Measurements from ENCODE around the gene EID1. TPM values are rescaled to one million over a fixed set of nuclear protein-coding genes. Genes with fewer than 3 reads are reported as not detected.

EID1 gene
- total RNA-seq, 4 donors from 2014 or later, result 57.6 to 88.6 (median 84.7) TPM

DNA sequence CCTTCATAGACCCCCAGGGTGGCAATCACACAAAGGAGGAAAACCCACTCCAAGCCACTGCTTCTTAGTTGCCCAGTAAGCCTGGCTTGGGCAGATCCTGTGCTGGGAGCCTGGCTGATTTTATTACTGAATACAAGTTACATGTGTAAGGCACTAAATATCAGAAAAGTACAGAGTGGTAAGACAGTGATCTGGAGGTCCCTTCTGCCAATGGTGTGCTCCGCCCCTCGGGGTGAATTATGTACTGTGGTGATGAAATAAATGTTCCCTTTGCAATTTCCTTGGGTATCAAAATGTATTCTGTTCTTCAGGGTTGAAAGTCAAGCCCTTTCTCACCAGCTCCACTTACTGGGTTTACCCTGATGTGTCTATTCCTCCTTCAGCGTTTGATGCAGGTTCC is 38.8 kb downstream of the EID1 start:
- Histone ChIP-seq H3K27me3 (no peaks in the 10 kb centered on the region), H3K27ac (no peak overlapping the region), H3K4me1 (no peaks in the 10 kb centered on the region), H3K4me3 (no peak overlapping the region), H3K9me3 (no peaks in the 10 kb centered on the region), H3K36me3 (no peaks in the 10 kb centered on the region)
- no peak for TF ChIP-seq POLR2A (IDR thresholded peaks at IDR 0.05)
- TF ChIP-seq POLR2AphosphoS5 (IDR thresholded peaks at IDR 0.05), result no peak
- TF ChIP-seq, protein P1, sequence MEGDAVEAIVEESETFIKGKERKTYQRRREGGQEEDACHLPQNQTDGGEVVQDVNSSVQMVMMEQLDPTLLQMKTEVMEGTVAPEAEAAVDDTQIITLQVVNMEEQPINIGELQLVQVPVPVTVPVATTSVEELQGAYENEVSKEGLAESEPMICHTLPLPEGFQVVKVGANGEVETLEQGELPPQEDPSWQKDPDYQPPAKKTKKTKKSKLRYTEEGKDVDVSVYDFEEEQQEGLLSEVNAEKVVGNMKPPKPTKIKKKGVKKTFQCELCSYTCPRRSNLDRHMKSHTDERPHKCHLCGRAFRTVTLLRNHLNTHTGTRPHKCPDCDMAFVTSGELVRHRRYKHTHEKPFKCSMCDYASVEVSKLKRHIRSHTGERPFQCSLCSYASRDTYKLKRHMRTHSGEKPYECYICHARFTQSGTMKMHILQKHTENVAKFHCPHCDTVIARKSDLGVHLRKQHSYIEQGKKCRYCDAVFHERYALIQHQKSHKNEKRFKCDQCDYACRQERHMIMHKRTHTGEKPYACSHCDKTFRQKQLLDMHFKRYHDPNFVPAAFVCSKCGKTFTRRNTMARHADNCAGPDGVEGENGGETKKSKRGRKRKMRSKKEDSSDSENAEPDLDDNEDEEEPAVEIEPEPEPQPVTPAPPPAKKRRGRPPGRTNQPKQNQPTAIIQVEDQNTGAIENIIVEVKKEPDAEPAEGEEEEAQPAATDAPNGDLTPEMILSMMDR (IDR thresholded peaks at IDR 0.05), result no peak
- TF ChIP-seq EP300 (IDR thresholded peaks at IDR 0.05), result no peak
- DNase-seq (ENCODE audit: low spot score in 2 of 2), result no peak
- WGBS, result 56% methylated on average over 3 of the region's 3 CpGs

DNA sequence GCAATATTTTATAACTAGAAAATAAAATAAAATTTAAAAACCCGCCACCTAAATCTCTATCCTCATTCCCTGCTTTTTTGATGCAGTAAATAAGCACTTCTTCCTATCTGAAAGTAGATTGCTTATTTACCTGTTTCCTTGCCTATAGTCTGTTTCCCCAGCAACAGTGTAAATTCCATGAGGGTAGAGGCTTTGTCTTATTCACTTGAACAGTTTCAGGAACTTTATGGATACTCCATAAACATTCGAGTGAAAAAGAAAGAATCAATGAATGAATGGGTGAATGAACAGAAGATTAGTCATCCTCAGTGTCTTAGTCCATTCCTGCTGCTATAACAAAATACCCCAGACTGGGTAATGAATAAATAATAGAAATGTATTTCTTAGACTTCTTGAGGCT is 44.1 kb downstream of the EID1 start:
- WGBS, result 90% methylated on average over 2 of the region's 2 CpGs
- no peaks in the 10 kb centered on the region for H3K27me3 ChIP-seq
- no peaks in the 10 kb centered on the region for H3K9me3 ChIP-seq
- no peak overlapping the region for H3K27ac ChIP-seq
- no peak for DNase-seq (ENCODE audit: low spot score in 2 of 2)
- no peak overlapping the region for H3K4me3 ChIP-seq
- no peaks in the 10 kb centered on the region for H3K36me3 ChIP-seq
- H3K4me1 ChIP-seq, result peaks cover 2% of the 10 kb centered on the region
- TF ChIP-seq, protein P1 (IDR thresholded peaks at IDR 0.05), result no peak
- TF ChIP-seq EP300 (IDR thresholded peaks at IDR 0.05) (no peak), POLR2A (IDR thresholded peaks at IDR 0.05) (no peak), POLR2AphosphoS5 (IDR thresholded peaks at IDR 0.05) (no peak)

DNA sequence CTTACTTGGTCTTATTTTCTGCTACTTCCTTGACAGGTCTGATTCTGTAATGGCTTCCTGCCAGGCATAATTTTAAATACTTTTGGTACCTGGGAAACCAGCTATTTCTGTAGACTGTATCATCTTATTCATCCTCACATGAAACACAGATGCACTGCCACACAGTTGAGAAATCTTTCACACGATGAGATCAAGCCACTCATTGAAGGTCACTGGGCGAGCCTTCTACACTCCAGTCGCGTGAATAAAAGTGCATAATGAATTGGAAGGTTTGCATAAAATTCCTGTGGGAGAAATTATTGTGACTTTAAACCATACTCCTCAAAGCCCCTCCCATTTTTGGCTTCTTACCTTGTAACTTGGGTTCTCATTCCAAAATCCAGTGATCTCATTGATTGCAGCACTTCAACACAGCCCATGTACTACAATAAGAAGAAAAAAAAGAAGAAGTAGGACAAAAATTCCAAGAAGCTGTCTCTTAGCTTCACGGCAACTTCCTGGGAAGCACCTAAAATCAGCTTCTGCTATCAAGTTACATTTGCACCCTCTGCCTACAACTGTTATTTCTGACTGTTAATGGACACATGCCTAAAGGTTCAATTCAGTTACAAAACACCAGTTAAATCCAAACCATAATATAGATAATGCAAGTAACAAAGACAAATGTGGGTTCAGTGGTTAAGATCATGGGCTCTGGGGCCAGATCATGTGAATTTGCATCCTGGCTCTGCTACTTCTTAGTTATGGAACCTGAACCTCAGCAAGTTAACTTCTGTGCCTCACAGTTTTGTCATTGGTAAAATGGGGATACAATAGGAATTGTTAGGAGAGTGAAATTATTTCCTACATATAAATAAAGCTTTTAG is 46.8 kb downstream of the EID1 start:
- Histone ChIP-seq H3K36me3 (no peaks in the 10 kb centered on the region), H3K27me3 (no peaks in the 10 kb centered on the region), H3K4me3 (no peak overlapping the region), H3K9me3 (no peaks in the 10 kb centered on the region), H3K27ac (peak overlapping the region; percentile 48), H3K4me1 (peaks cover 2% of the 10 kb centered on the region)
- no peak for DNase-seq (ENCODE audit: low spot score in 2 of 2)
- 49% methylated on average over 5 of the region's 5 CpGs for WGBS
- TF ChIP-seq, protein P1 (IDR thresholded peaks at IDR 0.05), result no peak
- no peak for TF ChIP-seq EP300 (IDR thresholded peaks at IDR 0.05)
- no peak for TF ChIP-seq POLR2A (IDR thresholded peaks at IDR 0.05)
- no peak for TF ChIP-seq POLR2AphosphoS5 (IDR thresholded peaks at IDR 0.05)

DNA sequence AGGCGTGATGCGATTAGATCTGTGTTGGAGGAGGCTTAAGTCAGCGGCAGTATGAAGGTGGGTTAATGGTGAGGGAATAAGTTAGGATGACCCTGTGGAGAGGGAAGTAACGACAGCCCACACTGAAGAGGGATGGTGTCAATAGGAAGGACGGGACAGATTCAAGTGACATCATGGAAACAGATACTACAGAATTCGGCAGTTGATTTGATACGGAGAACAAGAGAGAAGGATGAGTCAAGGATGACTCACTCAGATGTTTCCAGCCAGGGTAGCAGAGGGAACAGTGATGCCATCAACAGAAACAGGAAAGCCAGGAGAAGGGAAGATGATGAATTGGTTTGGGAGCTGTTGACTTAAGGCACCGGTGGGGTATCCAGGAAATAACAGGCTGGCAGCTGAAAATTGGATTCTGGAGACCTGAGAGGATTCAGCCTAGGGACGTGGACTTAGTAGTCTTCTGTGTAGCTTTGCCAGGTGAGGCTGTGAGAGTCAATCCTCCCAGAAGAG is 47.8 kb downstream of the EID1 start:
- DNase-seq (ENCODE audit: low spot score in 2 of 2), result no peak
- Histone ChIP-seq H3K9me3 (no peaks in the 10 kb centered on the region), H3K4me3 (no peak overlapping the region), H3K27me3 (no peaks in the 10 kb centered on the region), H3K27ac (peak overlapping the region; percentile 1), H3K4me1 (peaks cover 2% of the 10 kb centered on the region), H3K36me3 (no peaks in the 10 kb centered on the region)
- TF ChIP-seq EP300 (IDR thresholded peaks at IDR 0.05) (no peak), POLR2AphosphoS5 (IDR thresholded peaks at IDR 0.05) (no peak), POLR2A (IDR thresholded peaks at IDR 0.05) (no peak)
- TF ChIP-seq, protein P1 (IDR thresholded peaks at IDR 0.05), result no peak
- WGBS, result 55% methylated on average over 9 of the region's 9 CpGs

DNA sequence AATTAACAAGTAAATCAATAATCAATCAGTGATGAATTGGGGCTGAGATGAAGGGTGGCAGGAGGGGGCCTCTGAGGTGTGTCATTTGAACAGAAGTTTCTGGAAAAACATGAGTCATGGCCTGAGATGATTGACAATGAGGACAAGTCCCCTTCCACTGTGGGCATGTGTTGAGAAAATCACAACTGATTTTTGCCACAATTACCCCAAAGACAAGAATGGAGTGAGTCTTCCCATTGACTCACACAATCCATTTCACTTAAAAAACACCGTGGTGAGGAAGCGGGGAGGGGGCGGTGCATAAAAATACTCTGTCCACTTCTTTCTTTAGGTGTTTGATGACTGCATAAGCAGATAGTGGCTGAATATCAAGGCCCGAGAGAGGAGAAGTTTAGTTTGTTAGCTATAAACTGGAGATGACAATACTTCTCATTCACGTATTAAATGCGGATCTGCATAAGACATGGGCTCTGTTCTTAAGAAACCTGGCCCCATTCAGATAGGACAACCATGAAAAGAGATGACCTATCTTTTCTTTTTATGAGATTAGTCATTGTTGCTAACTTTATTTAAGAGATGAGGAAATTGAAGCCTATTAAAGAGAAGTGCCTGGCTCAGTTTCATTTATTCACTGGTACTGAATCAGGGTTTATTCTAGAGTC is 51.1 kb downstream of the EID1 start:
- Histone ChIP-seq H3K4me1 (peaks cover 2% of the 10 kb centered on the region), H3K4me3 (no peak overlapping the region), H3K36me3 (no peaks in the 10 kb centered on the region), H3K9me3 (no peaks in the 10 kb centered on the region), H3K27ac (no peak overlapping the region), H3K27me3 (no peaks in the 10 kb centered on the region)
- no peak for TF ChIP-seq POLR2A (IDR thresholded peaks at IDR 0.05)
- no peak for TF ChIP-seq EP300 (IDR thresholded peaks at IDR 0.05)
- TF ChIP-seq POLR2AphosphoS5 (IDR thresholded peaks at IDR 0.05), result no peak
- TF ChIP-seq, protein P1 (IDR thresholded peaks at IDR 0.05), result no peak
- 83% methylated on average over 6 of the region's 6 CpGs for WGBS
- DNase-seq (ENCODE audit: low spot score in 2 of 2), result no peak
